GM18508 (cell line): ENCODE measurements around the gene STING1.
A peak's percentile ranks its signal among the peaks of the same experiment; 100 is the strongest.

ENCODE experiments used
- ATAC-seq: cut with Tn5 transposase; IDR thresholded peaks from one replicate; pipeline ENCODE4 v1.9.1; 2021; ENCODE audit warnings: moderate number of reproducible peaks; ENCODE audit not compliant: insufficient read depth, unreplicated experiment

Gene STING1

DNA sequence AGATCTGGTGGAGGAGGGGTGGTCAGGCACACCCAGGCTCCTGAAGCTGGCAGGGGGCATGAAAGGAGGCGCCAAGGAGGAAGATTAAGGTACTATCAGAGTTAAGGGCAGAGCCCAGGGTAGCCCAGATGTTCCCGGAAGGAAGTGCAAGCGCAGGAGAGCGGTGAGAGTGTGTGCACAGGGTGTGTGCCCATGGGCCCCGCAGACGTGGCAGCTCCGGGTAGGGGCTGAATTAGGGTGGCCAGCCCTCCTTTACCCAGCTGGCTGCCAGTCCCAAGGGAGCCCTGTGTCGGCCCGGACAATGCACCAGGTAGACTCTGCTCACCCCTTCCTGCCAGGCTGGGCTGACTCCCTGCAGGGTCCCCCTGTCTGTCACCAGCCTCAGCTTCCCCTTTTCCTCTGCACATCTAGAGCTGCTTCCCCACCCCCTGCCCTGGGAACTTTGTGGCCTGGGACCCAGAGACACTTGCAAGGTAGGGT, 11.7 kb downstream of the STING1 start, which contains the start of gene SMIM33:
SMIM33 (plus strand) TSS at position 184 of the 480 bp plus-strand sequence; CDS start at position 302, 118 bp downstream.
- ATAC-seq, result no peak

DNA sequence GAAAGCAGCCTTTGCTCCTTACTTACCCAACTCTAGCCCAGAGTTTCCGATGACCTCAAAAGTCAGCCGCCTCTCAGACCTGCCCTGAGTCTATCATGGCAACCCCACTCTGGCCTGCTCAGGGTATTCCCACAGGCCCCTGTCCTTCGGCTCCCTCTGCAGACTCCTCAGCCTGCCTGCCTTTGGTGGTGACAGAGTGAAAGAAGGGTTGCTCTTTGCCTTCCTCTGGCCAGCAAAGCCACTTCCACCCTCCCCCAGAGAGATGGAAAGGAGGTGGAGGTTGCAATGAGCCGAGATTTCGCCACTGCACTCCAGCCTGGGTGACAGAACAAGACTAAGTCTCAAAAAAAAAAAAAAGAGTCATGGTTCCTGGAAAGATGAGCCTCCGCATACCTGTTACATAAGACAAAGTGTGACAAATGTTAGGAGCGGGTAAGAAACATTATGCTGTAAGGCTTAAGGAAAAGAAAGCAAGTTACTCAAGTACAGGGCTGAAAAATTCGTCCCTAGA, 14.1 kb downstream of the STING1 start:
- no peak for ATAC-seq

GRCh38 chr5:139462586-139463276, 19.8 kb downstream of the STING1 start, which contains the start of gene ECSCR:
Gene ECSCR, minus strand, starts transcription at chr5:139462743. Its CDS starts 73 bp downstream, at chr5:139462670.
- no peak for ATAC-seq

DNA sequence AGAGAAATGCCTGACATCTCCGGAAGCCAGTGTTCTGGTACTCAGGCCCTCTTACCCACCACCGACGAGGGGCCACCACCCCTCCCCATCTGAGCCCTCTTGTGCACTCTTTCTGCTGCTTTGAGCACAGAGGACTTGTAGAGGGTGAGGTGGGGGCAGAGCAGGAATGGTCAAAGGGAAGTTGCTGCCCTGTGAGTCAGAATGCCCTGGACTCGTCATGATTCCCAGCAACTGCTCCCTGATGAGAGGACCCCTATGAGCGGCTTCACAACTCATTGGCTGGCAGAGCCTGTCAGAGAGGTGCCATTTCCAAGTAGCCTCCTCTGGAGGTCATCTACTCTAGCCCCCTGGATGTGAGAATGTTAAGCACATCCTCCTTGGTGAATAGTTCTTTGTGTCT, 20.9 kb downstream of the STING1 start:
- ATAC-seq, result no peak

- no peak for ATAC-seq
Observed at GRCh38 chr5:139461176-139461575, 21.4 kb downstream of the STING1 start.

DNA sequence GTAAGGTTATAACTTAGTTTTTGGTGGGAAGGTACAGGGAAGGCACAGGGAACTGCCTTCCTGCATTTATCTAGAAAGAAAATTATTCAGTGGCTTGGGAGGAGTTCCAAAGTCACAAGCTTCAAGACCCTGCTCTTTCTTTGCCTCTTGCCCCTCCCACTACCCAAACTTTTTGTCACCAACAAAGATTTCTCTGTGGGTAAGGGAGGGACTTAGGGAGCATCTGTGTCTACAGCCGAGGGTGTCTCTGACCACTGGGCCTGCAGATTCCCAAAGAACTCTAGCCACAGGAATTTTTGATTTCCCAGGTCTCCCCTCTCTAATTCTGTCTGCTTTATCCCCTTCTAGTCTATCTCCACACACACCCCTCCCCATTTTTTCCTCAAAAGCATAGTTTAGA, 22.1 kb downstream of the STING1 start:
- no peak for ATAC-seq

DNA sequence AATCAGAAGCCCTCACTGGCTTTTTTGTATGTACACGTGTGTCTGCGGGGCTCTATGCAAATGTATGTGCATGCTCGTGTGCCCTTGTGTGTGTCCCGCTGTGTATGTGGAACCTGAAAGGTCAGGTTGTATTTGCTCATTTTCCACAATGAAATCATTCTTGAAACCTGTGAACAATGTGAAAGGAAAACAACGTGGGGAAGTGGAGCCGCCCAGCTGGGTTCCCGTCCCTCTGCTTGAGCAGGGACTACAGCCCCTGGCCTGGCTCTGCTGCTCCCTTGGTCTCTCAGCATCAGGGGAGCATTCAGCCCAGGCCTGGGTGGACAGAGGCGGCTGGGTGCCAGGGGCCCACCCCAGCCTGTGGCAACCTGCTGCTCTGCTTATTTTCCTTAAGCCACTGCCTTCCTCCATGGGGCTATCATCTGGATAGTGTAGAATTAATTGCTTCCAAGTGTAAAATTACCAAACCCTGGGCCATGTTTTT, 23.1 kb downstream of the STING1 start:
- no peak for ATAC-seq

DNA sequence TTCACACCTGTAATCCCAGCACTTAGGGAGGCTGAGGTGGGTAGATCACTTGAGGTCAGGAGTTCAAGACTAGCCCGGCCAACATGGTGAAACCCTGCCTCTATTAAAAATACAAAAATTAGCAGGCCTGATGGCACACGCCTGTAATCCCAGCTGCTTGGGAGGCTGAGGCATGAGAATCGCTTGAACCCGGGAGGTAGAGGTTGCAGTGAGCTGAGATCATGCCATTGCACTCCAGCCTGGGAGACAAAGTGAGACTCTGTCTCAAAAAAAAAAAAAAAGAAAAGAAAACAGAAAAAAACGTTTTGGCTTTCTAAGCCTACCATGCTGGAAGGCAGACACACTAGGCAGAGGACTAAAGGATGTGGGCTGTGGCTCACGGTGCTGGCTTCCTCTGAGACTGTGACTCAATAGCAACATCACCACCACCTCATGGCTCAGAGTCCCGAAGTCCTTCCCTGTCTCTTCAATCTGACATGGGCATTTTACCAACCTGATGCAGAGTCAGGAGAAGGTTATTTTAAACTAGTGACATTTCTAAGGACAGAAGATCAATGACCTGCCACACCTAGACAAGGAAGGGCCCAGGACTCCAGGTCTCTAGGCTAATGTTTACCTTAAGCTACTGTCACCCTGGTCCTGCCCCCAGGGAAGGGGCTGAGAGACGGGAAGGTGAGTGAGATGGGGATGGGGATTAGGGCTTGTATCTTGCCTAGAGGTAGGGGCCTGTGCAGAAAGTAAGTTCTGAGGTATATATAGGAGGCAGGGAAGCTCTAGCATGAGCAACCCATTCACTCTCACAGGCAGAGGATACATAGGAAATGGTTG, 23.8 kb downstream of the STING1 start:
- peak; percentile 58 for ATAC-seq

DNA sequence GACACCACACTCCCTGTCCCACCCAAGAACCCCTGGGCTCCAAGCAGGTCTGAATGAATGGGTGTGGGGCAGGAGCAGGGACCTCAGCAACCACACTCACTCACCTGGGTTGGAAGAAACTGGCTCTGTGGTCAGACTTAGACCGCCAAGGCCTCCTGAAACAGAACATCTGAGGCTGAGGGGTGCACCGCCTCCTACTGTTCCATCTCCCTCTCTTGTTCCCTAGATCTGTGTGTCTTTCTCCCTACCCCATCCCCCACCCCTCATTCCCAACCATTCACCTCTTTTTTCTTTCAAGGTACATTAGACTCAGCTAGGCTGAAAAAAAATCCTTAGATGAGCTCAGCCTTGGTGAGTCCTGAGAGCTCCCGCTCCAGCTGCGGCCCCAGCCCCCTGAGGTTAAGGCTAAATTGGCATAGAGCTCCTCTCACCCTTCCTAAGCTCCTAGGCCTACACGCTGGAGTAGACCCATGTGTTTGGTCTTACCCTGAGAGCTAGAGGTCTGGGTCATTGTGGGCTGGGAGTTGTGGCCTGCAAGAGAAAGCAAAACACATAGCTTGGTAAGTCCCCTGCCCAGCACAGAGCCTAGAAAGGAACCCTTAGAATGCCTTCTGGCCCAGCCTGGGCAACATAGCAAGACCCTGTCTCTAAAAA, 24.8 kb downstream of the STING1 start:
- ATAC-seq, result no peak

DNA sequence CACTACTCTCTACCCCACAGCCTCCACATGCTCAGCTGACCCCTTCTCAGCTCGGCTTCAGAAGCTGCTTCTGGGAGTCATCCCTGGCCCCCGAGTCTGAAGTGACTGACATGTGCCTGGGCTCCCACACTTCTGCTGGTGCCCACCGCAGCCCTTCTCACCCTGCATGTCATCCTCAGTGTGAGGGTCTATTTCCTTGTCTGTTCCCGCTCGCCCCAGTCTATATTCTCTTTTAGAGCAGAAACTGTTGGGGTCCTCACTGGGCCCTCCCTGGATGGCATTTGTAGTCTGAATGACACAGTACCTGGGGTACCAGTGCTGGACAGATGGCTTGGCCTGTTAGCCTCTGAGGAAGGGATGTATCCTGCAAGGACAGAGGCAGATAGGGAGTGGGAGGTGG, 25.3 kb downstream of the STING1 start:
- ATAC-seq, result no peak

DNA sequence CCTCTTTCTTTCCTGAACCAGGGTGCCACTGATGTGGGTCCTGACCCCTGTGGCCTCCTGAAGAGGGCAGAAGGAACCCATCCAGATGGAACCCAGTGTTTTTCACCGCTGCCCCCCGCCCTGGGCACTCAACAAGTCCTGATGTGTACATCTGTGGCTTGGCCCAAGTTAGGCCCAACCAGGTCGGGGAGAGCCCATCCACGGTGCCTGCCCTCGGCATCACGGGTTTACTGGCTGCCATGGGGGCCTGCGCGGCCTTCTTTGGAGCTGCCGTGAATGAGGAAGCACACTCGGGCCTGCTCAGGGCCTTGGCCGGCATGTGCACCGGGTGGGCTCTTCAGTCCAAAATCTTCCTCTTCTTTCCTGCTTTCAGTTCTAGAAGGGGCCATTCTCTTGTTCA, 25.8 kb downstream of the STING1 start:
- no peak for ATAC-seq

GRCh38 chr5:139454568-139455290, 27.8 kb downstream of the STING1 start:
- no peak for ATAC-seq

DNA sequence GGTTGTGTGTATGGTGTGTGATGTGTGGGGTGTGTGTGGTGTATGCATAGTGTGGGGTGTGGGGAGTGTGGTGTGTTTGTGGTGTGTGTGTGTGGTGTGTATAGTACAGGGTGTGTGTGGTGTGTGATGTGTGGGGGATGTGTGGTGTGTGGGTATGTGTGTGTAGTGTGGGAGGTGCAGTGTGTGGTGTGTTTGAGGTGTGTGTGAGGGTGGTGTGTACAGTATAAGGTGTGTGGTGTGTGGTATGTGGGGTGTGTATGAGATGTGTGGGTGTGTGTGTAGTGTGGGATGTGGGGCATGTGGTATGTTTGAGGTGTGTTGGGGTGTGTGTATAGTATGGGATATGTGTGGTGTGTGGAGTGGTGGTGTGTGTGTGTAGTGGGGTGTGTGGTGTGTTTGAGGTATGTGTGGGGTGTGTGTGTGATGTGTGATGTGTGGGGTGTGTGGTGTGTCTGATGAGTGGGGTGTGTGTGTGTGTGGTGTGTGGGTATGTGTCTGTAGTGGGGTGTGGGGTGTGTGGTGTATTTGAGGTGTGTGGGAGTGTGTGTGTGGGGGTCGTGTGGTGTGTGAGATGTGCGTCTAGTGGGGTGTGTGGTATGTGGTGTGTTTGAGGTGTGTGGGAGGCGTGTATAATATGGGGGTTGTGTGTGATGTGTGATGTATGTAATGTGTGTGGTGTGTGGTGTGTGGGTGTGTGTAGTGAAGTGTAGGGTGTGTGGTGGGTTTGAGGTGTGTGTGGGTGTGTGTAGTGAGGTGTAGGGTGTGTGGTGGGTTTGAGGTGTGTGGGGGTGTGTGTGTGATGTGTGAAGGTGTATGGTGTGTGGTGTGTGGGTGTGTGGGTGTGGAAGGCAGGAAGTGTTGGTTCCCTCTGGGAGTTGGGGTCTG, 28.6 kb downstream of the STING1 start:
- no peak for ATAC-seq

DNA sequence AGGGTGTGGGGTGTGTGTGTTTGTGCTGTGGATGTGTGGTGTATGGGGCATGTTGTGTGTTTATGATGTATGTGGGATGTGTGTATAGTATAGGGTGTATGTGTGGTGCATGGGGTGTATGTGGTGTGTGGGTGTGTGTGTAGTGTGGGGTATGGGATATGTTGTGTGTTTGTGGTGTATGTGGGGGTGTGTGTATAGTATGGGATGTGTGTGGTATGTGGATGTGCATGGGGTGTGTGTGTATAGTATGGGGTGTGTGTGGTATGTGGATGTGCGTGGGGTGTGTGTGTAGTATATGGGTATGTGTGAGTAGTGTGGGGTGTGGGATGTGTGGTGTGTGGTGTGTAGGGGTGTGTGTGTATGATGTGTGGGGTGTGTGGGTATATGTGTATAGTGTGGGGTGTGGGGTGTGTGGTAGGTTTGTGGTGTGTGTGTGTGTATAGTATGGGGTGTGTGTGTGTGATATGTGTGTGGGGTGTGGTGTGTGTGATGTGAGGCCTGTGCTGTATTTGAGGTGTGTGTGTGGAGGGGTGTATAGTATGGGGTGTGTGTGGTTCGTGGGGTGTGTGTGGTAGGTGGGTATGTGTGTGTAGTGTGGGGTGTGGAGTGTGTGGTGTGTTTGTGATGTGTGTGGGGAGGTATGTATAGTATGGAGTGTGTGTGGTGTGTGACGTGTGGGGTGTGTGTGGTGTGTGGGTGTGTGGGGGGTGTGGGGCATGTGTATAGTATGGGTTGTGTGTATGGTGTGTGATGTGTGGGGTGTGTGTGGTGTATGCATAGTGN, 30.5 kb downstream of the STING1 start:
- no peak for ATAC-seq

- no peak for ATAC-seq
Observed at GRCh38 chr5:139451176-139451575, 31.4 kb downstream of the STING1 start.

DNA sequence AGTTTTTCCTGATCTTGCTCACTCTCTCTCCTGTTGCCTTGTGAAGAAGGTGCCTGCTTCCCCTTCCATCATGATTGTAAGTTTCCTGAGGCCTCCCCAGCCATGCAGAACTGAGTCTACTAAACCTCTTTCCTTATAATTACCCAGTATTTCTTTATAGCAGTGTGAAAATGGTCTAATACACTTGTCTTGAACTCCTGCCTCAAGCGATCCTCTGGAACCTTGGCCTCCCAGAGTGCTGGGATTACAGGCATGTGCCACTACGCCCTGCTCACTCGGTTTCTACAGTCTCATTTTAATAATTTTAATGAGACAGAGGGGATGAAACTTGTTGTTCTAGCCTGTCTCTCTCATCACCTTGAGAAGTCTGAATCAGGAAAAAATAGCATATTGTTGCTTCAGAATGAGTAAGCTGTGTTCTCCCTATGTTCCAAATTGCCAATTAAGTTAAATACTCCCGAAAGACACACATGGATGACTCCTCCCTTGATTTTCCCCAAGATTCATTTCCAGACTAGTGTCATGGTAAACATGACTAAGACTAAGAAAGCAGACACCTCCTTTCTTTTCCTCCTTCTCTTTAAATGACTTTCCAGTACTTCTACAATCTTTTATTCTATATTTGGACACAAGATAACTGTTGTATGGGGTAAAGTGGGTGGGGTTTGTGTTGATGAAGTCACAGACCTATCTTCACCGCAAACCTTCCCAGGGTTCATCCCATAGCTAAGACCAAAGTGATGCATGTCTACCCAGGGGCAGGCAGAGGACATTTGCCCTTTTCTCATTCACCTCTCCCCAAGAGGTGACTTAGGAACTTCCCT, 35.4 kb downstream of the STING1 start:
- peak; percentile 57 for ATAC-seq
